Measurements from ENCODE around the gene POLR3A. TPM values are rescaled to one million over a fixed set of nuclear protein-coding genes. Genes with fewer than 3 reads are reported as not detected.

The POLR3A gene
- total RNA-seq, 1 experiment from 2014 or later = 21.8 TPM

GRCh38 chr10:78058562-78058961 is 29.2 kb upstream of the POLR3A start:
- peaks cover 18% of the 10 kb centered on the region for H3K36me3 ChIP-seq

GRCh38 chr10:78053211-78053868 is 24.0 kb upstream of the POLR3A start:
- Histone ChIP-seq H3K27me3 (no peaks in the 10 kb centered on the region), H3K4me3 (no peak overlapping the region), H3K36me3 (peaks cover 25% of the 10 kb centered on the region), H3K9me3 (no peaks in the 10 kb centered on the region)
- peak; percentile 78 for DNase-seq

More at GRCh38 chr10:78058562-78058961, 29.2 kb upstream of the POLR3A start:
- no peak overlapping the region for H3K4me3 ChIP-seq
- no peak for DNase-seq
- H3K27me3 ChIP-seq = no peaks in the 10 kb centered on the region
- H3K9me3 ChIP-seq = no peaks in the 10 kb centered on the region

GRCh38 chr10:78049851-78050250 is 20.5 kb upstream of the POLR3A start:
- Histone ChIP-seq H3K27me3 (no peaks in the 10 kb centered on the region), H3K4me3 (no peak overlapping the region), H3K9me3 (no peaks in the 10 kb centered on the region), H3K36me3 (peaks cover 19% of the 10 kb centered on the region)
- no peak for DNase-seq

GRCh38 chr10:78047314-78047891 is 18.1 kb upstream of the POLR3A start:
- Histone ChIP-seq H3K27me3 (no peaks in the 10 kb centered on the region), H3K4me3 (no peak overlapping the region), H3K9me3 (no peaks in the 10 kb centered on the region), H3K36me3 (peaks cover 19% of the 10 kb centered on the region)
- peak; percentile 71 for DNase-seq

- H3K27me3 ChIP-seq = no peaks in the 10 kb centered on the region
- no peak overlapping the region for H3K4me3 ChIP-seq
- DNase-seq = no peak
- H3K36me3 ChIP-seq = peaks cover 25% of the 10 kb centered on the region
- no peaks in the 10 kb centered on the region for H3K9me3 ChIP-seq
These were observed 17.5 kb upstream of the POLR3A start for GRCh38 chr10:78046711-78047269.

GRCh38 chr10:78045856-78046255 is 16.5 kb upstream of the POLR3A start:
- Histone ChIP-seq H3K27me3 (no peaks in the 10 kb centered on the region), H3K36me3 (peaks cover 34% of the 10 kb centered on the region), H3K4me3 (no peak overlapping the region), H3K9me3 (no peaks in the 10 kb centered on the region)
- DNase-seq = no peak

GRCh38 chr10:78045237-78045636 is 15.9 kb upstream of the POLR3A start:
- Histone ChIP-seq H3K36me3 (peaks cover 41% of the 10 kb centered on the region), H3K27me3 (no peaks in the 10 kb centered on the region)

GRCh38 chr10:78044699-78045098 is 15.4 kb upstream of the POLR3A start:
- DNase-seq = peak; percentile 12
- Histone ChIP-seq H3K4me3 (no peak overlapping the region), H3K9me3 (no peaks in the 10 kb centered on the region), H3K27me3 (no peaks in the 10 kb centered on the region), H3K36me3 (peaks cover 45% of the 10 kb centered on the region)

More at GRCh38 chr10:78045237-78045636, 15.9 kb upstream of the POLR3A start:
- H3K4me3 ChIP-seq = no peak overlapping the region
- H3K9me3 ChIP-seq = no peaks in the 10 kb centered on the region
- no peak for DNase-seq

GRCh38 chr10:78044179-78044578 is 14.9 kb upstream of the POLR3A start:
- H3K36me3 ChIP-seq = peaks cover 46% of the 10 kb centered on the region
- H3K4me3 ChIP-seq = no peak overlapping the region
- no peaks in the 10 kb centered on the region for H3K27me3 ChIP-seq
- DNase-seq = no peak
- H3K9me3 ChIP-seq = no peaks in the 10 kb centered on the region

GRCh38 chr10:78042752-78043104 is 13.4 kb upstream of the POLR3A start:
- Histone ChIP-seq H3K27me3 (no peaks in the 10 kb centered on the region), H3K36me3 (peaks cover 58% of the 10 kb centered on the region), H3K9me3 (no peaks in the 10 kb centered on the region), H3K4me3 (no peak overlapping the region)
- no peak for DNase-seq

- H3K36me3 ChIP-seq = peaks cover 64% of the 10 kb centered on the region
- H3K27me3 ChIP-seq = no peaks in the 10 kb centered on the region
- no peak for DNase-seq
- no peak overlapping the region for H3K4me3 ChIP-seq
- H3K9me3 ChIP-seq = no peaks in the 10 kb centered on the region
These were observed 12.9 kb upstream of the POLR3A start for GRCh38 chr10:78042058-78042751.

- H3K4me3 ChIP-seq = no peak overlapping the region
- no peaks in the 10 kb centered on the region for H3K9me3 ChIP-seq
- H3K36me3 ChIP-seq = peaks cover 72% of the 10 kb centered on the region
- H3K27me3 ChIP-seq = no peaks in the 10 kb centered on the region
- DNase-seq = no peak
These were observed 12.1 kb upstream of the POLR3A start for GRCh38 chr10:78041170-78042057.

GRCh38 chr10:78039743-78040142 is 10.4 kb upstream of the POLR3A start:
- Histone ChIP-seq H3K9me3 (no peaks in the 10 kb centered on the region), H3K4me3 (no peak overlapping the region), H3K27me3 (no peaks in the 10 kb centered on the region), H3K36me3 (peaks cover 88% of the 10 kb centered on the region)
- no peak for DNase-seq

GRCh38 chr10:78038791-78039547 is 9.7 kb upstream of the POLR3A start:
- DNase-seq = no peak
- H3K27me3 ChIP-seq = no peaks in the 10 kb centered on the region
- H3K9me3 ChIP-seq = no peaks in the 10 kb centered on the region
- H3K4me3 ChIP-seq = no peak overlapping the region
- H3K36me3 ChIP-seq = peaks cover 94% of the 10 kb centered on the region

GRCh38 chr10:78038105-78038504 is 8.8 kb upstream of the POLR3A start:
- no peaks in the 10 kb centered on the region for H3K27me3 ChIP-seq
- H3K4me3 ChIP-seq = no peak overlapping the region
- no peak for DNase-seq
- H3K36me3 ChIP-seq = peaks cover 90% of the 10 kb centered on the region
- no peaks in the 10 kb centered on the region for H3K9me3 ChIP-seq
